Pancreas (tissue), 10 donors: ENCODE results near the gene CEP152. TPM values are rescaled to one million over a fixed set of nuclear protein-coding genes. Genes with fewer than 3 reads are reported as not detected.

ENCODE experiments used
- ATAC-seq, 4 donors: fragments of 200-7000 bp; cut with Tn5 transposase; one replicate each; pipeline versions ENCODE4 v1.8.0 to v1.9.1; 2020; ENCODE audit warnings: mild to moderate bottlenecking in 4 of 4, moderate library complexity in 4 of 4
- DNase-seq, 6 donors: peaks; one replicate each; pipeline ENCODE4 v3.0.0-alpha.2; 2020
- FAIRE-seq: peaks from 2 replicates; lab custom pipeline; 2012; peaks lifted over from hg19 to GRCh38; lab: Jason Lieb, UNC
- H3K27ac ChIP-seq, 4 donors: fragments of 200-600 bp; sonication (generic); 1 replicate in 3 of 4; 2 replicates in 1 of 4; pipeline versions ENCODE4 v1.5.0 to v1.8.0; 2020
- H3K27me3 ChIP-seq, 4 donors: fragments of 200-600 bp; one replicate each; pipeline ENCODE4 v1.8.0; 2021
- H3K36me3 ChIP-seq, 3 donors: fragments of 200-600 bp; sonication (generic) in 1 of 3; one replicate each; pipeline versions ENCODE4 v1.5.0 to v1.8.0; 2020 to 2021
- H3K4me1 ChIP-seq, 3 donors: fragments of 200-600 bp; one replicate each; pipeline ENCODE4 v1.8.0; 2021
- H3K4me3 ChIP-seq, 4 donors: fragments of 200-600 bp; sonication (generic) in 2 of 4; one replicate each; pipeline versions ENCODE4 v1.5.0 to v1.8.0; 2020 to 2021
- H3K9me3 ChIP-seq, 4 donors: fragments of 200-600 bp; one replicate each; pipeline ENCODE4 v1.8.0; 2021
- WGBS, 2 donors: extraction: QIAGEN DNeasy Blood & Tissue Kit; methylation state at CpG; one replicate each; pipeline ENCODE4 v1.1.7; 2013; 5-methylcytosine and 5-hydroxymethylcytosine counted together
- intact Hi-C, 3 donors: fragments of 100-400 bp; cut with DNase I; formaldehyde crosslinking; loops; one replicate each; pipeline versions ENCODE4 v1.11.1 to v1.14.2; 2022
- polyA plus RNA-seq, 2 donors: library from polyadenylated mRNA; stranded (reverse); fragments of 200-250 nt; gene quantifications; one replicate each; pipeline ENCODE4 v1.2.3, GENCODE V29; 2013
- total RNA-seq, 6 donors: library from RNA; stranded (reverse); fragmentation: NEBNext Ultra II Directional in 4 of 6; extraction: Animal tissue kit (Norgen Biotek cat#: 25700) in 4 of 6; gene quantifications; one replicate each; pipeline versions ENCODE4 v1.2.1 to v1.2.4, GENCODE V29; 2021 to 2023
- TF ChIP-seq, protein P1 (sequence below), 4 donors: fragments of 200-600 bp; sonication (generic) in 3 of 4; IDR thresholded peaks; one replicate each; pipeline versions ENCODE4 v1.5.0 to v1.8.0; 2021; ENCODE audit warnings: antibody characterized with exemption in 4 of 4
- donor health status: healthy with polysubstance abuse.
- donor health status: DM: no; HTN: no; CAD: no; lungs with moderate emphysema.
- donor health status: DM: no; HTN: no; CAD: no.
- donor health status: control.
- donor health status: control.
- donor health status: Bipolar disorder and iron deficiency.
- donor health status: DM: yes; HTN: yes; CAD: no.
- donor health status: DM: no; HTN: no; CAD: no.
- donor health status: DM: no; HTN: no; CAD: no.
- donor health status: DM: yes; HTN: yes; CAD: no.

Gene CEP152
- total and polyA plus RNA-seq, 8 donors: 1.3 to 8.0 (median 2.5) TPM

DNA sequence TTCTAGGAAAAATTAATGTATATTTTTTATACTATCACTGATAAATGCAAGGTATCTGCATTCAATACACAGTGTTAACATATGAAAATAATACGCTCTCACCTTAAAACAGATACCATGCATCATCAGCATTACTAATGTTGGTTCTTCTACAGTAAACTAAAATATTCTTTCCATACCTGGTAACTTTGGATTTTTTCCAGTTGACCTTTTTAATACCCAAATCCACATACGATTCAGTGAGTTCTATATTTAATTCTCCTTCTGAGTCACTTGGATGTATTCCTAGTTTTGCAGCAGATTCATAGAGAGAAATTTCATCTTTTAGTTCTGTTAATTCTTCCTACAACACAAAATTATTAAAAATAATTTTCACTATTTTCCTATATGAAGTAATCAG lies 29.9 kb downstream of the CEP152 start:
- H3K27me3 ChIP-seq: no peaks in the 10 kb centered on the region
- ATAC-seq: no peak

DNA sequence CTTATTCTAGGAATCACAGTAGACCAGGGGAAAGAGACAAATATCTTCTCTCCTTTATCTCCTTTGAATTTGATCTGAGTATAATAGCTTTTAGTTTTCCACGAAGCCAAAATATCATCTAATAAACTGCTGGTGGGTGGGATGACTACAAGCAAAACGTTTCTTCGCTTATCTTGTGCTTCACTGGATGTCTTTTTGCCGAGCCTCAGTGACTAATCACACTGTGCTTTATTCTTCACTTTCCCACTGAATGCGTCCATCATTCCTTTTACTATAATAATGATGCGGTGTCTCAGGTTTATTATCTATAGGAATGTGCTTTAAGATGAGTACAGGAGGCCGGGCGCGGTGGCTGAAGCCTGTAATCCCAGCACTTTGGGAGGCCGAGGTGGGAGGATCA lies 32.5 kb downstream of the CEP152 start:
- Histone ChIP-seq H3K27me3 (no peaks in the 10 kb centered on the region), H3K4me3 (no peak overlapping the region), H3K36me3 (no peaks in the 10 kb centered on the region), H3K27ac (no peak overlapping the region), H3K4me1 (no peaks in the 10 kb centered on the region), H3K9me3 (no peaks in the 10 kb centered on the region)
- intact Hi-C loops: no loop called here
- TF ChIP-seq, protein P1, sequence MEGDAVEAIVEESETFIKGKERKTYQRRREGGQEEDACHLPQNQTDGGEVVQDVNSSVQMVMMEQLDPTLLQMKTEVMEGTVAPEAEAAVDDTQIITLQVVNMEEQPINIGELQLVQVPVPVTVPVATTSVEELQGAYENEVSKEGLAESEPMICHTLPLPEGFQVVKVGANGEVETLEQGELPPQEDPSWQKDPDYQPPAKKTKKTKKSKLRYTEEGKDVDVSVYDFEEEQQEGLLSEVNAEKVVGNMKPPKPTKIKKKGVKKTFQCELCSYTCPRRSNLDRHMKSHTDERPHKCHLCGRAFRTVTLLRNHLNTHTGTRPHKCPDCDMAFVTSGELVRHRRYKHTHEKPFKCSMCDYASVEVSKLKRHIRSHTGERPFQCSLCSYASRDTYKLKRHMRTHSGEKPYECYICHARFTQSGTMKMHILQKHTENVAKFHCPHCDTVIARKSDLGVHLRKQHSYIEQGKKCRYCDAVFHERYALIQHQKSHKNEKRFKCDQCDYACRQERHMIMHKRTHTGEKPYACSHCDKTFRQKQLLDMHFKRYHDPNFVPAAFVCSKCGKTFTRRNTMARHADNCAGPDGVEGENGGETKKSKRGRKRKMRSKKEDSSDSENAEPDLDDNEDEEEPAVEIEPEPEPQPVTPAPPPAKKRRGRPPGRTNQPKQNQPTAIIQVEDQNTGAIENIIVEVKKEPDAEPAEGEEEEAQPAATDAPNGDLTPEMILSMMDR (IDR thresholded peaks at IDR 0.05): no peak
- WGBS, 2 donors: 85 to 94% methylated on average over 10 of the region's 10 CpGs
- no peak for DNase-seq
- no peak for ATAC-seq
- FAIRE-seq: no peak

More for the DNA sequence above, 29.9 kb downstream of the CEP152 start:
- no peak for FAIRE-seq
- H3K36me3 ChIP-seq: no peaks in the 10 kb centered on the region
- intact Hi-C loops: no loop called here
- WGBS, 2 donors: 83 to 89% methylated on average over 2 of the region's 2 CpGs
- H3K4me1 ChIP-seq: peaks cover 5 to 11% (median 7%) of the 10 kb centered on the region in 3 donors
- H3K9me3 ChIP-seq: no peaks in the 10 kb centered on the region
- no peak overlapping the region for H3K4me3 ChIP-seq
- DNase-seq: no peak
- TF ChIP-seq, protein P1 (IDR thresholded peaks at IDR 0.05): no peak
- no peak overlapping the region for H3K27ac ChIP-seq

DNA sequence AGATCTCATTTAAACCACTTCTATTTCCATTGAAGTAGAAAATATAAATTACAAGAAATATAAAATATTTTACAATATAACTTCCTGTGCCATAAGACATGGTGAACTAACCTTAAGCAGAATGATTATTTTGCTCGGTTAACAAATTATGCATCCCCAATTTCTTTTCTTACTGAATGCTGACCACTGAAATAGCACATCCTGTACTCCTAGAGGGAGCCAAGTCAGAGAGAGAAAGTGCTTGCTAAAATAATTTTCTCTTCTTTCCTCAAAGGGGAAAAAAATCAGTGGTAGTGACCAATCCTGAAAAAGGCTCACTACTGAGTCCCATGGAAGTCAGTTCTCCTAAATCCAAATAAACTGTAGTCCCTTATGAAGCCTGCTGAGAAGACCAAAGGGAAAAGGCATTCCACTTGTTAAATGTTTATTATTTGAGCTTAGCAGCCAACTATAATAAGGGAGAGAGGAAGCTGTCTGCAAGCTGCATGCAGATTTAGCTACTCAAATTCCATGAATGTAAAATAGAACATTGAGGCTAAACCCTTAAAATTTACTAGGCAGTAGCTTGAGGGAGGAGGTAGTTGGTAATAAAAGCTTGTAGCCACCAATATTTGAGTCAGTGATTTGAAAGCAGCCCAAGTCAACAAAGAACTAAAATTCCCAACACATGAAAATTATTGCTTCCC lies 33.1 kb downstream of the CEP152 start:
- ATAC-seq: no peak
- H3K9me3 ChIP-seq: no peaks in the 10 kb centered on the region
- FAIRE-seq: no peak
- H3K4me3 ChIP-seq: no peak overlapping the region
- TF ChIP-seq, protein P1 (IDR thresholded peaks at IDR 0.05): no peak
- intact Hi-C loops: no loop called here
- no peaks in the 10 kb centered on the region for H3K4me1 ChIP-seq
- no peaks in the 10 kb centered on the region for H3K27me3 ChIP-seq
- H3K27ac ChIP-seq: no peak overlapping the region
- DNase-seq: no peak
- H3K36me3 ChIP-seq: no peaks in the 10 kb centered on the region
- 90 to 91% methylated on average over 1 of the region's 1 CpG for WGBS, 2 donors

DNA sequence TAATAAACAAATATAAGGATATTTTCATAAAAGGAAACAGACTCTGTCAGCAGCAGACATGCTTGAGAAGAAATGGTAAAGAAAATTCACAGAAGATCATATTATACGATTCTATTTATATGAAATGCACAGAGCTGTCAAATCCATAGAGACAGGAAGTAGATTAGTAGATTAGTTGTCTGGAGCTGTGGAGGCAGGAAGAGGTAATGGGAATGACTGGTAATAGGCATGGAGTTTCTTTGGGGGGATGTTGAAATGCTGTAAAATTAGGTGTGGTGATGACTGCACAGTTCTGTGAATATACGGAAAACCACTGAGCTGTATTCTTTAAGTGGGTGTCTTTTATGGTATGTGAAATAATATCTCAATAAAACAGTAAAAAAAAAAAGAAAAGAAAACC lies 35.3 kb downstream of the CEP152 start:
- ATAC-seq (no peak), DNase-seq (no peak), FAIRE-seq (no peak)
- no peaks in the 10 kb centered on the region for H3K27me3 ChIP-seq
- WGBS, 2 donors: 93 to 98% methylated on average over 2 of the region's 2 CpGs
- TF ChIP-seq, protein P1 (IDR thresholded peaks at IDR 0.05): no peak
- H3K36me3 ChIP-seq: no peaks in the 10 kb centered on the region
- intact Hi-C loops: no loop called here
- H3K27ac ChIP-seq: no peak overlapping the region
- no peaks in the 10 kb centered on the region for H3K4me1 ChIP-seq
- H3K9me3 ChIP-seq: no peaks in the 10 kb centered on the region
- no peak overlapping the region for H3K4me3 ChIP-seq

DNA sequence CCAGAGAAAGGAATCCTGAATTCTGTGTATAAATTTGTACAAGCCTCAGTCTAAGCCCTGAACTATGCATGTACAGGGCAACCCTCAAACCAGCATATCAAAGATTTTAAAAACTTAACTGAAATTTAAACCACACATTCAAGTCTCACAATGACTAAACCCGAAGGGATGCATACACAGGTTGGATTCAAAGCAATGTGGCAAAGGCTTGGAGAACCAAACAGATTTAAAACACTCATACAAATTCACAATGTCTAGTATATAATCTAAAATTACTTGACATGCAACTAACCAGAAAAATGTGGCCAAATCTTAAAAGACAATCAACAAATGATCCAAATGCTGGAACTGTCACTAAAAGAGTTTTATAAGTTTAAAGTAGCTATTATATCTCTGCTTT lies 36.4 kb downstream of the CEP152 start:
- Histone ChIP-seq H3K4me1 (no peaks in the 10 kb centered on the region), H3K27ac (no peak overlapping the region), H3K36me3 (no peaks in the 10 kb centered on the region), H3K27me3 (no peaks in the 10 kb centered on the region), H3K4me3 (no peak overlapping the region), H3K9me3 (no peaks in the 10 kb centered on the region)
- no peak for DNase-seq
- no peak for FAIRE-seq
- WGBS, 2 donors: 97 to 100% methylated on average over 1 of the region's 1 CpG
- TF ChIP-seq, protein P1 (IDR thresholded peaks at IDR 0.05): no peak
- intact Hi-C loops: no loop called here
- ATAC-seq: no peak
